ENCODE measurements around the gene SERPINB7.

The SERPINB7 gene

GRCh38 chr18:63763831-63764600 is 11.2 kb upstream of the SERPINB7 start:
- TF ChIP-seq ZFX (IDR thresholded peaks at IDR 0.05) (no peak), CTCF (conservative IDR thresholded peaks at IDR 0.05) (no peak)
- no peak overlapping the region for H3K27ac ChIP-seq

DNA sequence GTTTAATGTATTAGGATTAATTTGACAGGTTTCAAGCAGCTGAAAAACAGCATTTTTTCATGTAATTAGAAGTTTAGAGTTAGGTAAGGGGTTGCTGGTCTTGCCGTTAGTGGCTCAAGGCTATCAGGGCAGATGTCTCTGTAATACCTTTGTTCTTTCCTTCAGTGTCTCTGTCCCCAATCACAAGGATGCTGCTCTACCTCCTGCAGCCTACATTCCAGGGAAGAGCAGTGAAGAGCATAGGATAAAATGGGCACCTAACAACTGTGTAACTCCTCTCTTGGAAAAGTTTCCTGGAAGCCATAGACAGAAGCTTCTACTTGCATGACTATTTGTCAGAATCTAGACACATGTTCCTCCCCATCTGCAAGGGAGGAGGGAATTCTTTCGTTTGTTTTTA is 9.4 kb upstream of the SERPINB7 start:
- TF ChIP-seq CTCF (conservative IDR thresholded peaks at IDR 0.05) = no peak
- no peak for TF ChIP-seq ZFX (IDR thresholded peaks at IDR 0.05)
- H3K27ac ChIP-seq = no peak overlapping the region

DNA sequence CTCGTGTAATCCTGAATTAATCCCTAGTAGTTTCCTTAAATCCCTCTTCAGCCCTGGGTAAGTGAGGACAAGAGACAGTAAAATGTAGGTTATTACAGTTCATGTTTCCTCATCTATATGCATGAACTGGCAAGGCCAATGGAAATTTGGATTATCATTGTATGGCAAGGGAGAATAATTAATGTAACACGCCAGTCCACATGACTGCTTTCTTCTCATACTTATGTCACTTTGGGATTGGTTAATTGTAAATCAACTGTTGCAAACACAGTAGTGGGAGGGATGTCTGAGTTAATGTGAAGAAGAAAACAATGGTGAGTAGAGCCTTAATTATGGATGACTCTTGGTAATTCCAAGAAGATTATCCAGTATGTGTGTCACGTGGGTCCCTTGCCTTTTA is 1.7 kb upstream of the SERPINB7 start:
- no peak overlapping the region for H3K27ac ChIP-seq
- TF ChIP-seq CTCF (conservative IDR thresholded peaks at IDR 0.05) (no peak), ZFX (IDR thresholded peaks at IDR 0.05) (no peak)

DNA sequence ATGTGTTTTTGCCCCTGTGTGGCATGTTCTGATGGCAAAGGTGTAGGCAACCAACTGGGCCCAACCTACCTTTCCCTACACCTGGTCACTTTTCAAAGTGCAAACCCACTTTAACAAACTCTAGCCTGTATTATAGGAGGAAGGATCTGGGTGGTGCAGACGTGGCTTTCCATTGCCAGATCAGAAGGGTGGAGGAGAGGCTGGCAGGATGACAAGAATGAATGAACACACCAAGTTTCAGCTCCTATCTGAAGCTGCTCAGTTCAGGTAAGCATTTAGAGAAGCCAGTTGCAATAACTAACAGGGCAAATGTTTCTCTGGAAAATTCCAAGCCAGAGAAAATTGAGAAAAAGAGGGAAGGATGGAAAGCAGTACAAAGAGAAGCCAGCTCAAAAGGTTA is 707 bp upstream of the SERPINB7 start:
- TF ChIP-seq CTCF (conservative IDR thresholded peaks at IDR 0.05) = no peak
- TF ChIP-seq ZFX (IDR thresholded peaks at IDR 0.05) = no peak
- no peak overlapping the region for H3K27ac ChIP-seq

GRCh38 chr18:63779386-63779785 is 4.2 kb downstream of the SERPINB7 start:
- TF ChIP-seq CTCF (conservative IDR thresholded peaks at IDR 0.05) (no peak), ZFX (IDR thresholded peaks at IDR 0.05) (no peak)
- H3K27ac ChIP-seq = no peak overlapping the region

- H3K27ac ChIP-seq = no peak overlapping the region
- TF ChIP-seq CTCF (conservative IDR thresholded peaks at IDR 0.05) = peak; percentile 22; the same call in 1 of the 2 replicates
- no peak for TF ChIP-seq ZFX (IDR thresholded peaks at IDR 0.05)
These were observed 8.2 kb downstream of the SERPINB7 start for GRCh38 chr18:63783394-63783793.

GRCh38 chr18:63784787-63785452 is 9.7 kb downstream of the SERPINB7 start:
- no peak overlapping the region for H3K27ac ChIP-seq
- no peak for TF ChIP-seq ZFX (IDR thresholded peaks at IDR 0.05)
- TF ChIP-seq CTCF (conservative IDR thresholded peaks at IDR 0.05) = no peak
